ENCODE data around the gene LRCH3.

DNA sequence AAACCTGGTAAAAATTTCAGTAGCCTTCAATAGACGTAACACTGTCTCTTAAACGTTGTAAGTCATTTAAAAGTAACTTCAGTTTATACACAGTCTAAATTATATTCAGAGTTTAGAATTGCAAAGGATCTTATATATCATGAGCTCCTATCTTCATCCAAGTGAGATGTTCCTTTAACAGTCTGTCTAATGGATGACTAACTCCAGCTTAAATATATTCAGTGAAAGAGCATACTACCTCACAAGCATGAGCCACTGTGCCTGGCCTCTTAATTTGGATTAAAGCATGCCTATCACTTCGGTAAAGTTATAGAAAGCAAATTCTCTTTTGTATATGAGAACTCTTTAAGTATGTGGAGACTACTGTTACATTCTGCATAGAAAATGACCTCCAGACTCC, 34.4 kb upstream of the LRCH3 start:
- TF ChIP-seq TEAD4 (CRISPR knock-in tag; IDR thresholded peaks at IDR 0.05) = no peak
- TF ChIP-seq CTCF (IDR thresholded peaks at IDR 0.05) = no peak
- TF ChIP-seq PREB (CRISPR knock-in tag; IDR thresholded peaks at IDR 0.05; ENCODE audit: borderline replicate concordance) = no peak
- TF ChIP-seq CREB1 (CRISPR knock-in tag; IDR thresholded peaks at IDR 0.05) = no peak

All from WTC11 (cell line).